HepG2 (cell line): ENCODE results near the gene SELENOV. TPM values are rescaled to one million over a fixed set of nuclear protein-coding genes. Genes with fewer than 3 reads are reported as not detected.

Experiments used
- ATAC-seq: fragments of 200-7000 bp; cut with Tn5 transposase; 3 replicates; pipeline ENCODE4 v1.9.1; 2020; ENCODE audit warnings: mild to moderate bottlenecking, moderate library complexity
- BruUV-seq: library from RNA; stranded (reverse); fragments of 400-500 nt; replicated peaks from 2 replicates; lab custom pipeline; 2021; lab: Mats Ljungman, UMichigan
- CTCF ChIA-PET: fragments of 300-600 bp; formaldehyde crosslinking; extraction: SDS; loops from one replicate; lab custom pipeline; 2021; ENCODE audit warnings: low total read pairs, inconsistent platforms, low intra/inter-chr PET ratio; lab: Yijun Ruan, JAX
- POLR2A ChIA-PET: fragments of 350-600 bp; sonication (Branson Sonifier 250); formaldehyde crosslinking; loops from one replicate; lab custom pipeline; 2020; ENCODE audit warnings: antibody characterized with exemption, inconsistent platforms; lab: Yijun Ruan, JAX
- DNase-seq: peaks from one replicate; pipeline ENCODE4 v3.0.0-alpha.2; 2015; ENCODE audit warnings: low spot score
- FAIRE-seq: peaks from 3 replicates; lab custom pipeline; 2011; peaks lifted over from hg19 to GRCh38; lab: Jason Lieb, UNC
- H2AFZ ChIP-seq: one replicate; pipeline ENCODE4 v1.6.1; 2011; ENCODE audit warnings: low read length, inconsistent platforms
- H3K27ac ChIP-seq: fragments of 300-600 bp; 3 replicates; pipeline ENCODE4 v1.8.0; 2011; ENCODE audit warnings: mixed run types, mild to moderate bottlenecking, mixed read lengths, low read length, inconsistent platforms; ENCODE audit not compliant: insufficient read depth; ENCODE audit errors: extremely low read length
- H3K27me3 ChIP-seq, 2 experiments: fragments of 200-600 bp in 1 of 2; 2 replicates in 1 of 2; 3 replicates in 1 of 2; pipeline versions ENCODE4 v1.6.0 to v1.8.0; 2011; ENCODE audit warnings: low read length in 2 of 2, mild to moderate bottlenecking in 2 of 2, moderate library complexity in 2 of 2, inconsistent platforms in 1 of 2; ENCODE audit not compliant: insufficient read depth in 2 of 2, control insufficient read depth in 1 of 2
- H3K36me3 ChIP-seq, 2 experiments: fragments of 200-600 bp in 1 of 2; replicated peaks in 1 of 2; 2 replicates in 1 of 2; 3 replicates in 1 of 2; pipeline versions ENCODE4 v1.5.1 to v1.8.0; 2011; ENCODE audit warnings: low read length in 2 of 2, inconsistent platforms in 1 of 2; ENCODE audit not compliant: insufficient read depth in 2 of 2, control insufficient read depth in 1 of 2
- H3K4me1 ChIP-seq: 2 replicates; pipeline ENCODE4 v1.5.1; 2012; ENCODE audit warnings: low read length, inconsistent platforms; ENCODE audit not compliant: insufficient read depth
- H3K4me2 ChIP-seq: 2 replicates; pipeline ENCODE4 v1.6.0; 2011; ENCODE audit warnings: low read depth, low read length, inconsistent platforms
- H3K4me3 ChIP-seq, 3 experiments: fragments of 200-600 bp in 1 of 3; sonication (generic), shearing (Covaris generic) in 1 of 3; replicated peaks in 1 of 3; 2 replicates each; pipeline ENCODE4 v1.5.1; 2011 to 2016; ENCODE audit warnings: low read length in 3 of 3, inconsistent platforms in 2 of 3, low read depth in 2 of 3, mild to moderate bottlenecking in 2 of 3, control low read depth in 1 of 3, mixed read lengths in 1 of 3; ENCODE audit not compliant: insufficient read depth in 1 of 3
- H3K79me2 ChIP-seq: one replicate; pipeline ENCODE4 v1.6.1; 2011; ENCODE audit warnings: low read length, inconsistent platforms; ENCODE audit not compliant: insufficient read depth
- H3K9ac ChIP-seq: 2 replicates; pipeline ENCODE4 v1.6.0; 2011; ENCODE audit warnings: mild to moderate bottlenecking, low read depth, low read length, inconsistent platforms; ENCODE audit not compliant: insufficient read depth
- H3K9me3 ChIP-seq: 2 replicates; pipeline ENCODE4 v1.5.1; 2012; ENCODE audit warnings: mild to moderate bottlenecking, low read length
- H4K20me1 ChIP-seq: 2 replicates; pipeline ENCODE4 v1.6.0; 2011; ENCODE audit warnings: inconsistent platforms, mild to moderate bottlenecking, low read length, moderate library complexity; ENCODE audit not compliant: insufficient read depth
- GRHL1 ChIP-seq: sonication (generic); formaldehyde crosslinking; conservative IDR thresholded peaks from 2 replicates; pipeline ENCODE4 v1.8.0; 2022; ENCODE audit warnings: missing genetic modification reagents
- NONO ChIP-seq, 2 experiments: fragments of 450-650 bp in 1 of 2; sonication (generic) in 1 of 2; formaldehyde crosslinking in 1 of 2; IDR thresholded peaks in 1 of 2; conservative IDR thresholded peaks in 1 of 2; 2 replicates each; pipeline versions ENCODE4 v1.6.1 to v1.8.0; 2017 to 2022; ENCODE audit warnings: mild to moderate bottlenecking in 1 of 2, missing genetic modification reagents in 1 of 2, moderate library complexity in 1 of 2
- RAD51 ChIP-seq: fragments of 450-650 bp; IDR thresholded peaks from 2 replicates; pipeline ENCODE4 v1.6.1; 2016; ENCODE audit warnings: borderline replicate concordance
- SKIL ChIP-seq: sonication (generic); formaldehyde crosslinking; IDR thresholded peaks from 2 replicates; pipeline ENCODE4 v1.8.0; 2022; ENCODE audit warnings: missing genetic modification reagents, mild to moderate bottlenecking, moderate library complexity, borderline replicate concordance
- TARDBP ChIP-seq: sonication (generic); formaldehyde crosslinking; IDR thresholded peaks from 2 replicates; pipeline ENCODE4 v1.8.0; 2022; ENCODE audit warnings: mild to moderate bottlenecking, missing genetic modification reagents
- ZNF207 ChIP-seq: fragments of 450-650 bp; IDR thresholded peaks from 2 replicates; pipeline ENCODE4 v1.6.1; 2016; ENCODE audit warnings: antibody characterized with exemption, borderline replicate concordance
- ZNF362 ChIP-seq: sonication (generic); formaldehyde crosslinking; IDR thresholded peaks from 2 replicates; pipeline ENCODE4 v1.4.0; 2020; ENCODE audit warnings: missing genetic modification reagents, mild to moderate bottlenecking, borderline replicate concordance
- ZNF724P ChIP-seq: sonication (generic); formaldehyde crosslinking; IDR thresholded peaks from 2 replicates; pipeline ENCODE4 v1.8.0; 2022; ENCODE audit warnings: missing genetic modification reagents, borderline replicate concordance
- ZNF75D ChIP-seq: sonication (generic); formaldehyde crosslinking; IDR thresholded peaks from 2 replicates; pipeline ENCODE4 v1.8.1; 2023; ENCODE audit warnings: missing genetic modification reagents, mild to moderate bottlenecking, borderline replicate concordance
- ZNF781 ChIP-seq: sonication (generic); formaldehyde crosslinking; IDR thresholded peaks from 2 replicates; pipeline ENCODE4 v1.5.1; 2020; ENCODE audit warnings: borderline replicate concordance, mild to moderate bottlenecking, missing genetic modification reagents; ENCODE audit errors: not compliant biosample characterization
- ZNF841 ChIP-seq: sonication (generic); formaldehyde crosslinking; IDR thresholded peaks from 2 replicates; pipeline ENCODE4 v1.8.1; 2023; ENCODE audit warnings: missing genetic modification reagents, borderline replicate concordance
- WGBS: methylation state at CpG from one replicate; pipeline ENCODE4 v1.1.6; 2017; ENCODE audit warnings: low lambda C conversion rate; 5-methylcytosine and 5-hydroxymethylcytosine counted together
- in situ Hi-C: cut with HindIII; loops from 2 replicates; pipeline ENCODE4 v1.10.0; 2017; ENCODE audit warnings: low pct_unique_long_range_greater_than_20kb; ENCODE audit not compliant: extremely low pct_ligation_motif_present
- intact Hi-C: fragments of 100-400 bp; cut with micrococcal nuclease; formaldehyde crosslinking; loops from one replicate; pipeline ENCODE4 v1.10.0; 2022; ENCODE audit not compliant: unreplicated experiment
- polyA plus RNA-seq, 8 experiments: library from polyadenylated mRNA; depleted of rRNA in 3 of 8; stranded (reverse) in 7 of 8; unstranded in 1 of 8; fragments of >200 nt; fragmentation: Illumina TruSeq in 4 of 8; extraction: Trizol in 4 of 8; gene quantifications; 2 replicates each; pipeline versions ENCODE4 v1.2.1 to v1.2.3, GENCODE V29; 2011 to 2016; ENCODE audit warnings: low read depth in 4 of 8, missing spikeins in 1 of 8, mixed read lengths in 1 of 8; ENCODE audit not compliant: insufficient read depth in 1 of 8
- total RNA-seq, 5 experiments: library from RNA; depleted of rRNA; stranded (reverse); fragments of >200 nt; fragmentation: Illumina TruSeq; extraction: Trizol; gene quantifications; 2 replicates each; pipeline ENCODE4 v1.2.3, GENCODE V29; 2016; ENCODE audit warnings: low read depth in 1 of 5

SELENOV gene
- total and polyA plus RNA-seq, 2 of the 13 experiments (the other 11 are each of a cell fraction or from before 2014, with no cell fraction given), result not detected

DNA sequence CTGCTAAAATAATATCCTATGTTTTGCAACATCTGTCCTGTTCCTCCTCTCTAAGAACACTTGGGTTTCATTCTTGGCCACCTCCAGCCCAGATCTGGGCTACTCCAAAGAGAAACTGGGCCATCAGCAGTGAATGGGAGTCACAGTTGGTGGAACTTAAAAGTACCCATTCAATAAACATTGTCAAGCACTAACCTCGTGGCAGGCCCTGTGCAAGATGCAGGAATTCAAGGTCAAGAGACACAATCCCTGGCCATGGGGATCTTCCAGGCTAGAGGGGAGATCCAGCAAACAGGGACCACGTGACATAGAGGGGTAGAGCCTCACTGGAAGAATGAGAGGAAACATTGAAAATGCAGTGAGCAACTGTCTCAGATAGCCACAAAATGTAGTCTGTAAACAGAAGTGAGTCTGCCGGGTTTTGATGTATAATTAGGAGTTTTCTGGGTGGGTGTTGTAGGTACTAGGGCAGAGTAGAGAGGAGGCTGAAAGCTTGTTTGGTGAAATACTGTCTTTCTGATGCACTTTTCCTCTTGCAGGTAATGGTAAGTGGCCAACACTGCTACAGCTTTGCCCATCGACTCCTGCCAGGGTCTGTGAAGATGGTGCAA lies 39.9 kb downstream of the SELENOV start:
- BruUV-seq, result no TSS peak
- Histone ChIP-seq H3K9ac (no peak overlapping the region), H3K36me3 (no peaks in the 10 kb centered on the region), H3K4me1 (peaks cover 26% of the 10 kb centered on the region), H3K4me2 (no peak overlapping the region), H3K4me3 (no peak overlapping the region), H2AFZ (no peak overlapping the region), H3K27me3 (no peaks in the 10 kb centered on the region; a peak in 1 of 5 replicates), H3K27ac (no peak overlapping the region), H4K20me1 (no peaks in the 10 kb centered on the region), H3K79me2 (no peaks in the 10 kb centered on the region), H3K9me3 (no peaks in the 10 kb centered on the region)
- WGBS, result 0% methylated on average over 4 of the region's 4 CpGs
- ATAC-seq, result no peak
- CTCF ChIA-PET, result no interaction called here
- intact Hi-C loops, result no loop called here
- FAIRE-seq, result no peak
- TF ChIP-seq ZNF75D (CRISPR knock-in tag), result no peak
- peak; percentile 42; the same call in 1 of the 2 replicates for TF ChIP-seq RAD51
- in situ Hi-C loops, result loop anchor here (5.0 kb wide), 1 partner anchor 117 kb away; no protein-coding TSS in a partner anchor
- DNase-seq, result no peak
- POLR2A ChIA-PET, result no interaction called here

GRCh38 chr19:39555883-39556282 lies 40.9 kb downstream of the SELENOV start:
- in situ Hi-C loops (no loop called here), intact Hi-C loops (no loop called here)
- FAIRE-seq (no peak), DNase-seq (no peak), ATAC-seq (no peak)
- Histone ChIP-seq H3K27me3 (no peaks in the 10 kb centered on the region; a peak in 1 of 5 replicates), H3K4me2 (no peak overlapping the region), H3K4me3 (no peak overlapping the region), H4K20me1 (no peaks in the 10 kb centered on the region), H3K9ac (no peak overlapping the region), H3K4me1 (peaks cover 26% of the 10 kb centered on the region), H3K27ac (no peak overlapping the region), H3K36me3 (no peaks in the 10 kb centered on the region), H3K9me3 (no peaks in the 10 kb centered on the region), H2AFZ (no peak overlapping the region), H3K79me2 (no peaks in the 10 kb centered on the region)
- BruUV-seq, result no TSS peak
- ChIA-PET POLR2A (no interaction called here), CTCF (no interaction called here)
- WGBS, result 14% methylated on average over 1 of the region's 1 CpG
- TF ChIP-seq ZNF724P (CRISPR knock-in tag) (no peak), ZNF207 (no peak), GRHL1 (CRISPR knock-in tag) (no peak), NONO (IDR thresholded peaks at IDR 0.05) (no peak), NONO (CRISPR knock-in tag; conservative IDR thresholded peaks at IDR 0.05) (no peak), ZNF362 (CRISPR knock-in tag) (no peak), TARDBP (CRISPR knock-in tag) (no peak), ZNF781 (no peak), ZNF841 (CRISPR knock-in tag) (no peak), SKIL (CRISPR knock-in tag) (no peak)
